HG02840 (cell line): ENCODE data around the gene KDM6A.

ENCODE experiments used
- ATAC-seq: cut with Tn5 transposase; IDR thresholded peaks from one replicate; pipeline ENCODE4 v1.9.1; 2021; ENCODE audit warnings: mild to moderate bottlenecking, moderate library complexity, moderate number of reproducible peaks; ENCODE audit not compliant: unreplicated experiment, low FRiP score

KDM6A gene

GRCh38 chrX:44953734-44954502, 80.9 kb downstream of the KDM6A start:
- no peak for ATAC-seq

DNA sequence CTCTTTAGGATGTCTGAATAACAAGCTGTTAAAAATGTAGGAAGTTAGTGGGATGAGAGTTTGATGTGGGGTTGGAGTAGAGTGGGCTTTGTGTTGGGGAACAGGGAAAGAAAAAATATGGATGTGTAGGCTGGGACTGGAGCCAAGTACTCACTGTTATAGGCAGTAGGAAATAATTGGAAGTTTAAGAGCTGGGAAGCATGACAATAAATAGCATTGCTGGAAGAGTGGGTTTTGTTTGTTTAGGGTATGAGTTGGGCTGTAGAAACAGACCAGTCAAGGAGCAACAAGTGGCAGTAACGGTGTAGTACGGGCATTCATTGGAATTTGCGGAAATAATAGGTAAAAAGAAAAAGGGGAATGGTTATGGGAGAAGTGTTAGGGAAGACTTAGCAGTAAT, 81.6 kb downstream of the KDM6A start:
- no peak for ATAC-seq

GRCh38 chrX:44957848-44958247, 84.9 kb downstream of the KDM6A start:
- ATAC-seq: no peak

DNA sequence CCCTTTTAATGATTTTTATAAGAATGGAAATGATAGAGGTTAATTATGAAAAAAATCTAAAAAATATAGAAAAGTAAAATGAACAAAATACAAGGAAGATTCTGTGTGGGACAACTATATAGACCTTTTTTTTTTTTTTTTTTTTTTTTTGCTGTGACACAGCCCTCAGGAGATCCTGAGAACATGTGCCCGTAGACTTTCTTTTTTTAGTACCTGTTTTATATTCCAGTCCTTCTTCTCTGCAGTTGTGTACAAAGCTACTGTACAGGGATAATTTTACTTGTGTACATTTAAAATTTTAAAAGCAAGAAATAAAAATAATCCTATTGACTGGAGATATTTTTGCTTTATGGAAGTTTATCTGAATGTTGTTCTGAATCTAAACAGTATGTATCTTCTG, 85.5 kb downstream of the KDM6A start:
- ATAC-seq: no peak

DNA sequence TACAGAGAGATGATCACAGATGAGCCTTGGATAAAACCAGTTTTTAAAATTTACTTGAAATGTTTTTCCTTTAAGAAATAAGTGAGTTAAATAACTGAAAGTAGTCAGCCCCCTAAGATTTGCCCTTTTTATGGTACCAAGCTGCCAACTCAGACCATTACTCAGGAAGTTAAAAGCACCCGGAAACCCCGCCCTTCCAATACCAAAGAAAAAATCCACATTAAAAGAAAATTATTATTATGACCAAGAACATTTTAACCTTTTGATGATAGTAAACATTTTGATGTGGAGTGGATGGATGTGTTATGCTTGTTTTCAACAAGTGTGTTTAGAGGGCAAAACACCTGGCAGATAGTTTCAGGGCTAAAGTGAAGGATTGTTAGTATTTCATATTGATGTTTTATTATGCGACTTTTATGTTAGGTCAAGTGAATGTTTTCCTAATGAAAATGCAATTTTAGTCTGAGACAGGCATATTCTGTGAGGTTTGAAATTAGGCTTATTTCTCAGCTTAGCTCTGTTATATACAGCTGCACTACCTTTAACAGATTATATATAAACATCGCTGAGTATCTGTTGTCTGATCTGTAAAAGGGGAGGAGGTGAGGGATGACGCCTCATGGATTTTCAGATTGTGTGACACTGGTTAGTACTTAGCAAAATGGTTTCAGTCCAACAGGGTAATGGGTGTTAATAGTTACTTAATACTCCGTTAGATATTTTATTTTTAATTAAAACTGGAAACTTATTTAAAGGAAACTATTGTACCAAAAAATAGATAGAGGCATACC, 89.0 kb downstream of the KDM6A start:
- ATAC-seq: no peak

- ATAC-seq: no peak
Measured at GRCh38 chrX:44962944-44963343, 90.0 kb downstream of the KDM6A start.

DNA sequence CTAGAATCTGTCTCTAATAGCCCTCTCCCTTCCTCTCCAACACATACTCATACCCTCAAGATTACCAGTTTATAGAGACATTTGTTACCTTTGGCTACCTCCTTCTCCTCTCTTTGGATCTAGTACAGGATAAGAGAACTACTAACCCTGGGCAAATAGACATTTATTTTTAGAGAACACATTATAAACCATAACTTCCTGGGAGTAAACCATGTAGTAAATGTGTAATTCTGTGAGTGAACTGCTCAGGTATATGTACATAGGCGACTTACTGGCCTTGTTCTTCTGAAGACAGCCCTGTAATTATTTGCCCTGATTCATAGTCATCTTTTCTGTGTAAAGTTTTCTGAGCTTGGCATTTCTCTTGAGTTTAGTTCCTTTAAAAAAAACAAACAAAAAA, 94.2 kb downstream of the KDM6A start:
- ATAC-seq: no peak

- ATAC-seq: no peak
Measured at GRCh38 chrX:44970709-44971108, 97.7 kb downstream of the KDM6A start.

GRCh38 chrX:44971674-44972073, 98.7 kb downstream of the KDM6A start:
- ATAC-seq: no peak

GRCh38 chrX:44972132-44972531, 99.1 kb downstream of the KDM6A start:
- ATAC-seq: no peak

DNA sequence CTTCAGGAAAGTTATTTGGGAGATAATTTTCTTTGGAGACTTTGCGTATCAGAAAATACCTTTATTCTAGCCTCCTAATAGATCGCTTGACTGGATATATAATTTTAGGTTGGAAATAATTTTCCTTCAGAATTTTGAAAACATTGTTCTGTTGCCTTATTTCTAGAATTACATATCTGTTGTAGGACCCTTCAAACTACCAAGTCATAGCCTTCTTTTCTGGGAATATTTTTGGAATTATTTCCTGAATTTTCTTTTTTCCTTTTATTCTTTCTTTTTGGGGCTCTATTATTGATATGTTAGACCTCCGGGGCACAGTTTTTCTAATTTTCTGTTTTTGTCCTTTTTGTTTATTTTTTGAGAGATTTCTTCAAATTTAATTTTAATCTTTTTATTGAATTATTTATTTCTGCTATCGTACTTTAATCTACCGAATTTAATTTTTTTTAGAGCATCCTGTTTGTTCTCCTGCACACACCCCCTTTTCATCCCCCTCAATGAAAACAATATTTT, 100.5 kb downstream of the KDM6A start:
- no peak for ATAC-seq

- no peak for ATAC-seq
Measured at GRCh38 chrX:44974451-44974850, 101.5 kb downstream of the KDM6A start.

DNA sequence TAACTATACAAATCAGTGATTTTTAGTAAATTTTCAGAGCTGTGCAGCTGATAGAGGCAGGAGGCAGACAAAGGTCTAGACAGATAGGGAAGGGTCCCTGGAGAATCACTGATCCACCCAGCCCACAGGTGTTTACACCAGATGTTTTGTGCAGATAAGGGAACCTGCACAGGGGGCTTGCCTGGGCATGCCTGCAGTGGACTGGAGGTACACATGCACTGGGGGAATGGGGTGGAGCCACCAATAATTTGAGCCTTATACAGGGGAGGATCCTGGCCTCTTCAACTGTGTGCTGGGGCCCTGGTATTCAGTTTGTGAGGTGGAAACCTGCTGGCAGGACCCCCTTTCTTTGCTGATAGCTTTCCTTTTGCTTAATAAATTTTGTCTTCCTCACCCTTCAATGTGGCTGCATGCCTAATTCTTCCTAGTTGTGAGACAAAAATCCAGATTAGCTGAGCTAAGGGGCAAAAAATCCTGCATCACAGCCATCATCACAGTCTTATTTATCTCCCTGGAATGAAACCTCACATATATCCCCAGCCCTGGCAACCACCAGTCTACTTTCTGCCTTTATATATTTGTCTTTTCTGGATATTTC, 102.8 kb downstream of the KDM6A start:
- no peak for ATAC-seq

DNA sequence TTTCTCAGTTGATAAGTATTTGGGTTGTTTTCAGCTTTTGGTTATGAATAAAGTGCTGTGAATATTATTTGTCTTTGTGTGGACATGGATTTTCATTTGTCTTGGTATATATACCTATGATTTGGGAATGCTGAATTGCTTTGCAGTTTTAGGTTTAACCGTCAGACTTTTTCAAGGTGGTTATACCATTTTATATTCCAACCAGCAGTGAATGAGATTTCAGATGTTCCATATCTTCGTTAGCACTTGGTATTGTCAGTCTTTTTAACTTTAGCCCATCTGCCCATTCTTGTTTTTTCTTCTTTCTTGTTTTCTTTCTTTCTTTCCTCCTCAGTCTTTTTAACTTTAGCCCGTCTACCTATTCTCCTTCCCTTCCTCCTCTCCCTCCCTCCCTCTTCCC, 106.0 kb downstream of the KDM6A start:
- no peak for ATAC-seq

DNA sequence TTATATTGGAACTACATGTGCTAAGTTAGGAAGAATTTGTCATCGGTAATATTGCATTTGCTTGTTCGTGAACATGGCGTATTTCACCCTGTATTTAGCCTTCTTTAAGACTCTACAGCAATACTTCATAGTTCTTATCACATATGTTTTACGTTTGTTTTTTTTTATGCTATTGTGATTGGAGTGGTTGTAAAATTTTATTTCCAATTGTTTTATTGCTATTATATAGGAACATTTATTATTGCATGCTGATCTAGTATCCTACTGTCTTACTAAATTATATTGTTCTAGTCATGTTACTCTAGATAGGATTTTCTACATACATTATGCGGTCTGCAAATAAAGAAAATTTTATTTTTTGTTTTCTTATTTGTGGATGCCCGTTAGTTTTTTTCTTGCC, 107.4 kb downstream of the KDM6A start:
- no peak for ATAC-seq

DNA sequence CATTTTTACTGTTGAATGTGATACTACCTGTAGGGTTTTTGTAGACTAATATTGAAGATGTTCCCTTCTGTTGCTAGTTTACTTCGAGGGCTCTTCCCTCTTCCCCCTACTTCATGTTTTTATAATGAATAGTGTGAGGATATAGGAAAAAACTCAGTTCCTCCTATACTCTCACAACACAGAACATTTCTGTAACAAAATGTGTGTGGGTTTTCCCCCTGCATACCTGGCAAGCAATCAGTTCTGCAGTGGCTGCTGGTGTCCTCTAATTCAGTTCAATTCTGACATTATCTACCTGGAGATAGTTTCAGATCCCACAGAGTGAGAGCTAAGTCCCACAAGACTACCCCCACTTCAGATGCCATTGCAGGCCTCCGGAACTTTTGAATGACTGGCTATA, 107.9 kb downstream of the KDM6A start:
- no peak for ATAC-seq

- ATAC-seq: no peak
Measured at GRCh38 chrX:44989995-44990770, 117.2 kb downstream of the KDM6A start.

GRCh38 chrX:44992775-44993174, 119.8 kb downstream of the KDM6A start:
- no peak for ATAC-seq

GRCh38 chrX:44996277-44996676, 123.3 kb downstream of the KDM6A start:
- no peak for ATAC-seq

- no peak for ATAC-seq
Measured at GRCh38 chrX:44997282-44997812, 124.4 kb downstream of the KDM6A start.
